GM12865 (cell line): ENCODE results near the gene MTREX.

ENCODE experiments used
- DNase-seq: peaks from one replicate; pipeline ENCODE4 v3.0.0; 2010; ENCODE audit warnings: low read depth
- H3K4me3 ChIP-seq: 2 replicates; pipeline ENCODE4 v1.5.1; 2011; ENCODE audit warnings: mild to moderate bottlenecking, low read depth, low read length, control low read depth
- TF ChIP-seq, protein P1 (sequence below): IDR thresholded peaks from 2 replicates; pipeline ENCODE4 v1.5.1; 2011; ENCODE audit warnings: low read length, control low read depth, low read depth, inconsistent platforms; ENCODE audit not compliant: insufficient read depth; ENCODE audit errors: missing control alignments

The MTREX gene

DNA sequence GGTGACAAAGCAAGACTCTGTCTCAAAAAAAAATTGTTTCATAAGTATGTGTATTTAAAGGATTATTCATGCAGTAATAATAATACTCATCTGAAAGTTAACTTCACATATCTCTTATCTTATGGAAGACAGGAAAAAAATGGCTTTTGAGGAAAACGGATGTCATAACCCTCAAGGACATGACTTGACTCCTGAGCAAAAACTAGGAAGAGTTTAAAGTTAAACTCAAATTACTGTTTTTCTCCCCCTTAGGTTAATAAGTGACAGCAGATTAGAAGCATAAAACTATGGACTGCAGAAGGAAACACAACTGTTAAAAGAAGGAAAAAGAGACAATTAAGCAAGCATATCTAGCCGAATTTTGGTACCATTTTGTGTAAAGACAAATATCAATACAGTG, 16.8 kb upstream of the MTREX start:
- TF ChIP-seq, protein P1, sequence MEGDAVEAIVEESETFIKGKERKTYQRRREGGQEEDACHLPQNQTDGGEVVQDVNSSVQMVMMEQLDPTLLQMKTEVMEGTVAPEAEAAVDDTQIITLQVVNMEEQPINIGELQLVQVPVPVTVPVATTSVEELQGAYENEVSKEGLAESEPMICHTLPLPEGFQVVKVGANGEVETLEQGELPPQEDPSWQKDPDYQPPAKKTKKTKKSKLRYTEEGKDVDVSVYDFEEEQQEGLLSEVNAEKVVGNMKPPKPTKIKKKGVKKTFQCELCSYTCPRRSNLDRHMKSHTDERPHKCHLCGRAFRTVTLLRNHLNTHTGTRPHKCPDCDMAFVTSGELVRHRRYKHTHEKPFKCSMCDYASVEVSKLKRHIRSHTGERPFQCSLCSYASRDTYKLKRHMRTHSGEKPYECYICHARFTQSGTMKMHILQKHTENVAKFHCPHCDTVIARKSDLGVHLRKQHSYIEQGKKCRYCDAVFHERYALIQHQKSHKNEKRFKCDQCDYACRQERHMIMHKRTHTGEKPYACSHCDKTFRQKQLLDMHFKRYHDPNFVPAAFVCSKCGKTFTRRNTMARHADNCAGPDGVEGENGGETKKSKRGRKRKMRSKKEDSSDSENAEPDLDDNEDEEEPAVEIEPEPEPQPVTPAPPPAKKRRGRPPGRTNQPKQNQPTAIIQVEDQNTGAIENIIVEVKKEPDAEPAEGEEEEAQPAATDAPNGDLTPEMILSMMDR = no peak
- no peak for DNase-seq
- H3K4me3 ChIP-seq = no peak overlapping the region

DNA sequence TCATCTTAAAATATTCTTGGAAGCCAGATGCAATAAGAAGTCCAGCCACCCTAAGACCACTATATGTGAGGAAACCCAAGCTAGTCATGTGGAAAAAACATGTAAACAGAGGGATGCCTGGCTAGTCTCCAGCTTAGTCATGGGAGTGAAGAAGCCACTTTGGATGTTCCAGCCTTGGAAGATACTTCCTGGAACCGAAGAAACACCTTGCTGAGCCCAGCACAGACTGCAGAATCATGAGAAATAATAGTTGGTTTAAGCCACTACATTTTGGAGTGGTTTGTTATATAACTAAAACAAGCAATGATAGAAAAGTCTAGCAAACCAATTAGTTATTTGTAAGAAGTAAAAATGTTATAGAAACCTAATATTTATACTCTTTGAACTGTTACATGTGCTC, 12.9 kb upstream of the MTREX start:
- H3K4me3 ChIP-seq = no peak overlapping the region
- no peak for DNase-seq
- TF ChIP-seq, protein P1 = no peak

DNA sequence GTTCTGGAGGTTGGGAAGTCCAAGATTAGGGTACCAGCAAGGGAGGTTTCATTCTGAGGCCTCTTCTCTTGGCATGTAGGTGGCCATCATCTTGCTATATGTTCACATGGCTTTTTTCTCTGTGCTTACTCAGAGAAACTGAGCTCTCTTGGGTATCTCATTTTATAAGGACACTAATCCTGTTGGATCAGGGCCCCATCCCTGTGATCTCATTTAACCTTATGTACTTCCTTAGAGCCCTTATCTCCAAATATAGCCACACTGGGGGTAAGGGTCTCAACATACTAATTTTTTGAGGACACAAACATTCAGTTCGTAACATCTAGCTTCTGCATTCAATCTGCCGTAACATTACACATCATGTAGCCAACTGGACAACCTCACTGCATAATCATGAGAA, 6.9 kb upstream of the MTREX start:
- TF ChIP-seq, protein P1 = no peak
- DNase-seq = no peak
- no peak overlapping the region for H3K4me3 ChIP-seq

DNA sequence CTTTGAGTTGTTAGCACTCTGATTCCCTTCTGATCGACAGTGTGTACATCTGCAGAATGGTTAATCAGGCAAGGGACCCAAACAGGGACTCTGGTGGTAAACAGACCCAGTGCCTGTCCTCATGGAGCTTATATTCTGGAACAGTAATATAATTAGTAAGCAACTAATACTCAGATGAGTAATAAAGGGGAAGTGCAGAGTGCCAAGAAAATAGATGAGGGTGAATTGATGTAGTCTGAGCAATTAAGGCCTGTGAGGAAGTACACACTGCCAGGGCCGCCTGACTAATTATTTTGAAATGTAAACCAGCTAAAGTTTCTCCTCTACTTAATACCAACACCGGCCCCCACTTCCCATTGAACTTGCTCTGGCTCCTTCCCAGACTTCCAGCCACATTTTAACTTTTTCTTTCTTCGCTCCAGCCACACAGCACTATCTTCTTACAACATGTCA, 4.5 kb upstream of the MTREX start:
- DNase-seq = peak; percentile 11
- H3K4me3 ChIP-seq = no peak overlapping the region
- TF ChIP-seq, protein P1 = no peak

DNA sequence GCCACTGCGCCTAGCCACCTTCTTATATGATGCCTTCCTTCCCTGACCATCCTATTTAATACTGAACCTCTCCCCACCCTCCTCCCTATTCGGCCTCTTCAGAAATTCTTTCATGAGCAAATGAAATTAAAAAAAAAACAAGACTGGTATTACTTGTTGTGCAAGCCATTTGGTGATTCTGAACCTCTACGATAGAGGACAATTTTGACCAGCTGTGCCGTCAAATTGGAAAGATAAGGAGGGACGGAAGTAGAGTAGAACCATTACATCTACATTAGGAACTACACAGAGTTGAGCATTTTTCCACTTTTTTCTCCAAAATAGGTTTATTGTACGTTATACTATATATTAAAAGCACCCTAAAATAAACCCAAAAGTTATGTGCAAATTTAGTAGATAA, 3.2 kb upstream of the MTREX start:
- no peak for DNase-seq
- H3K4me3 ChIP-seq = no peak overlapping the region
- TF ChIP-seq, protein P1 = no peak

DNA sequence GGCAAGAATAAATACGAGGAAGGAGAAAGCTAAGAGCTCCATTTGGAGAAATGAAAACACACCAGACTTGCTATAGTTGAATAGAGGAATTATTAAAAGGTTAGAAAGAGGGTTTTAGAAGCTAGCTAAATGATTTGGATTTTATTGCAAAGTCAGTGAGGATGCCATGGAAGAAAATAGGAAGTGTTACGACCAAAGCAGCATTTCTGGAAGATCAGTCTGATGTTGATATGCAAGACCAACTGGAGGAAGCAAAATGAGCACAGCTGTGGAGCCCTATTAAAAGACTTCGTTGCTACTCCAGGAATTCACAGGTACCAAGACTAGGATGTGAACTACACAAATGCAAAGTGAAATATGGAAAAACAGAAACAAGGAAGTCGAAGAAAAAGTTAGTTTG, 2.4 kb upstream of the MTREX start:
- H3K4me3 ChIP-seq = no peak overlapping the region
- TF ChIP-seq, protein P1 = no peak
- DNase-seq = no peak

DNA sequence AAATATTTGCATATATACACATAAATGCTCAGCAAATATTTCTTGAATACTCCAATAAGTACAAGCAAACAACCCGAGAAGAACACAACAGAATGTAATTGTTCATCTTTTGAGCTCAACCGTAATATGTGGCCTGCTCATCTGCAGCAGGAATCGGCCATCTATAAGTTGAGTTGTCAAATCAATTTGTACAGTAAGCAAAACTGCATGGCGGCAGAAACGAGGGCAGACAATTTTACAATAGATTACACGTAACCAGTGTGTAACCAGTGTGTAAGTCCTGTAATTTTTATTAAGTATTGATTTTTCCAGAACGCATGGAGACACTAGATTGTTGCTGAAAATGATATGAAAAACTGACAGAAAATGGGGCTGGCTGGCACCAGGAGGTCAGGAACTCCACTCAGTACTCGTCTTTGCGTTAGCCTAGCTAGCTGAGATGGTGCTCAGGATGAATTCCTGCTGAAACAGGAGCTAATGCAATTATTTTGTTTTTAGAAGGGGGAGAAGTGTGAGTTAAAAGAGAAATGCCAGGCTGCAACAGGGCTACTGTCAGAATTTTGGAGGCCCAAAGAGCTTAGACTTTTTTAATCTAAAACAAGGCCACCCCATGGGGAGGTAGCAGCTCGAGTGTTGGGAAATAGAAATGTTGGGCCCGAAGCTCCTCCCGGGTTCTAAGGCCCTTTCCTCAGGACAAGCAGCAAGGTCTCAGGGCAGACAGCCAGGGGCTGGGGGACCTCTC, 977 bp upstream of the MTREX start:
- peak overlapping the region; percentile 90 for H3K4me3 ChIP-seq
- TF ChIP-seq, protein P1 = no peak
- peak; percentile 20 for DNase-seq
